GM19324 (cell line): Measurements from ENCODE around the gene ZNF514.
"Not testable (repeated sequence)": the region's sequence is repeated elsewhere in the genome, so short reads cannot be mapped to it uniquely, and the experiment has no call there.

ENCODE experiments used
- ATAC-seq: cut with Tn5 transposase; IDR thresholded peaks from one replicate; pipeline ENCODE4 v1.9.1; 2021; ENCODE audit warnings: mild to moderate bottlenecking, moderate library complexity; ENCODE audit not compliant: unreplicated experiment, low FRiP score

Gene ZNF514

GRCh38 chr2:95143838-95144237 is 15.8 kb downstream of the ZNF514 start:
- ATAC-seq: no peak

- ATAC-seq: no peak
Measured at GRCh38 chr2:95138702-95139101, 20.9 kb downstream of the ZNF514 start.

GRCh38 chr2:95122197-95122551 is 37.5 kb downstream of the ZNF514 start:
- no peak for ATAC-seq

- ATAC-seq: peak; percentile 95
Measured at GRCh38 chr2:95121407-95122196, 38.0 kb downstream of the ZNF514 start, which contains the start of gene MRPS5. TSS of gene MRPS5 (minus strand) at chr2:95121808. CDS start at chr2:95121791, 17 bp downstream.

- ATAC-seq: no peak
Measured at GRCh38 chr2:95121093-95121406, 38.6 kb downstream of the ZNF514 start.

GRCh38 chr2:95115418-95115817 is 44.2 kb downstream of the ZNF514 start:
- ATAC-seq: no peak

- ATAC-seq: no peak
Measured at GRCh38 chr2:95113464-95113863, 46.2 kb downstream of the ZNF514 start.

GRCh38 chr2:95110395-95110794 is 49.3 kb downstream of the ZNF514 start:
- ATAC-seq: no peak

GRCh38 chr2:95109260-95109659 is 50.4 kb downstream of the ZNF514 start:
- ATAC-seq: no peak

- no peak for ATAC-seq
Measured at GRCh38 chr2:95106081-95106480, 53.6 kb downstream of the ZNF514 start.

- no peak for ATAC-seq
Measured at GRCh38 chr2:95104606-95105005, 55.0 kb downstream of the ZNF514 start.

- no peak for ATAC-seq
Measured at GRCh38 chr2:95099910-95100309, 59.7 kb downstream of the ZNF514 start.

- not testable (repeated sequence) for ATAC-seq
Measured at GRCh38 chr2:95098273-95098672, 61.4 kb downstream of the ZNF514 start.
